T-helper 22 cell (primary cell): ENCODE results near the gene HIC1.

ENCODE experiments used
- DNase-seq: peaks from one replicate; pipeline ENCODE4 v3.0.0-alpha.2; 2020; ENCODE audit warnings: low read depth

HIC1 gene

DNA sequence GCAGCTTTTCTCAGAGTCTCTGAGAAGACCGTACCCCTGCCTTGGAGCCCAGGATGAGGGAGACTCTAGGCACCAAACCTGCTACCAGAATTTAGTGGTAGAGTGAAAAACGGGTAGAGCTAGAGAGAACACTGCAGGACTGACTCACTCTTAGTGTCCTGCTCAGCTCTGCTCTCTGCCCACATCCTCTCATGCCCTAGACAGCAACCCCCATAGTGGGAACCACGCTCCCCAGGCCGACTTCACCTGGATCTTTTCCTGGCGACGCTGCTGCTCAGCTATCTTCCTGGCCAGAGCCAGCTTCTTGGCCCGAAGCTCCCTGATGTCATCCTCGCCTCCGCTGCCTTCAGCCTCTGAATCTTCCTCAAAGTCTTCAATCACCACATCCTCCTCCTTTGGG, 26.7 kb downstream of the HIC1 start:
- DNase-seq, result no peak

DNA sequence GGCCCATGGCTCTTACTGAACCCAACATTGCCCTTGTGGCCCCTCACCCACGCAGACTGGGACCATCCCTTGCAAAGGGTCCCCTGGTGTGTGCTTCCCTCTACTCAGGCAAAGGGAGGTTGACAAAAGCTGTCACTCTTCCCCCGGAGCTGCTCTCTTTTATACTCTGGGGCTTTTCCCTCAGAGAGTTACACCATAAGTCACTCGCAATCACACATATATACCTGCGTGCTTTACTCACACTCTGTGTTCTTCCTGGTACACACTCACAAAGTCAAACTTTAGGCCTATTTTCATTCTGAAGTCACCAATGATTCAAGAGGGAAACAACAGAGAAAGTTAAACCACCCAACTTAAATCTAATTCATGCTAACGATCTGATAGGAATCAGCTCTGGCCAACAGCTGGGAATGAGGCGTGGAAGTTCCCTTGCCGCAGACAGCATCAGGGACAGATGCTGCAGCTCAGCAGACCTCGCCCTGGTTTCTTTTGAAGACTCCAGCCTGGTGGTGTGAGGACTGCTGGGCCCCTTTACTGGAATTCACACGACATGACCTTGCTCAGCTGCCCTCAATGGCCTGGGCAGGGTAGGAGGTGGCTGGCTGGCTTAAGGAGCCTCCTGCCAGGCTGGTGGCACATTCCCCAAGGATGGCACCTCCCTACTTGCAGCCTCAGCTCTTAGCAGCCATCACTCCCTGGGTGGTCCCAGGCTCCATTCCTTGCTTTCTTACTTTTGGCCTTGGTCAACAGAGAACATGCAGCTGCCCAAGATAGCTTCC, 27.3 kb downstream of the HIC1 start:
- no peak for DNase-seq

DNA sequence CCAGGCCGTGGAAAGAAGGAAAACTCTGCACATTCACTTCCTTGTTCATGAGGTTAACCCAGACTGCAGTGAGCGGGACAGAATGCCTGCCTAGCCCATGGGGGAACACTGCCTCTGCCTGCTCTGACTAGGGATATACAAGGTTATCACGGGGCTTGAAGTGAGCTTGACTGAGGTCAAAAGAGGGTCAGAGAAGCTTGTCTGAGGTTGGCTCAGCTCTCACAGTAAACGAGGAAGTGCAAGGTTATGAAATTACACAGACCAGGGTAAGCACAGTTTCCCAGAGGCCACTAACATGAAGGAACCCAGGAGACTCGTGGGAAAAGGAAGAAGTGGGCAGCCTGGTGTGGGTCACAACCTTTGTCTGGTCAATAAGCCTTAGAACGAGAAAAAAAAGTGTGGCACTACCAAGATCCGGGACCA, 28.7 kb downstream of the HIC1 start:
- no peak for DNase-seq

DNA sequence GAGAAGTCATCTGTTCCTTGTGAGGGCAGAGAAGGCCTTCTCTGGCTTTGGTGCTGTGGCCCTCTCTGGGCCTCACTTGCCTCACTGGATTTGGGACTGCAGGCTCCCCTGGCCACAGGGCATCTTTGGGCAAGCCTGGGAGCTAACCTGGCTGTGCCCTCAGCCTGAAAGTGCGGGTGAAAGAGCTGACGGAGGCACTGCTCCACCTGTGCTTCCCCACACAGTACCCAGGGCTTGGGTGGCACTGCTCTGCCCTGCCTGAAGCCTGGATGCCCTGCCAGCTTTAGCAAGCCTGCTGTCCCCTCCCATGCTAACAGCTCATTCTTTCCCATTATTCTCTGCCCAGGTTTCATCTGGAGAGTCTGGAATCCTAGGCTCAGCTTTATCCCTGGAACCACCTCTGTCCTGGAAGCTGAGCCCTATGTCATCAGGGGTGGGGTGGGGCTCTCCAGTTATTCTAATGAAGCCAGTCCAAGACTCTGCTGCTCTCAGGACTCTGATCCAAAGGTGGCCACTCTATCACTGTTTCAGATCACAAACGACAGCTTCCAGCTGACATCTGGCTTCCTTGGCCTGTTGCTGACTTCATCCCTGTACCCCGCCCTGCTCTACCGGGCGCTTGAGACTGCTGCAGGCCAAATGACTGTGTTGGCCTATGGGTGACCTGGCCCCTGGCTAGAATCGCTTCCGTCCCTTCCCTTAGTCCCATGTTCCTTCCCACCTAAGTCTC, 29.3 kb downstream of the HIC1 start:
- DNase-seq, result no peak

DNA sequence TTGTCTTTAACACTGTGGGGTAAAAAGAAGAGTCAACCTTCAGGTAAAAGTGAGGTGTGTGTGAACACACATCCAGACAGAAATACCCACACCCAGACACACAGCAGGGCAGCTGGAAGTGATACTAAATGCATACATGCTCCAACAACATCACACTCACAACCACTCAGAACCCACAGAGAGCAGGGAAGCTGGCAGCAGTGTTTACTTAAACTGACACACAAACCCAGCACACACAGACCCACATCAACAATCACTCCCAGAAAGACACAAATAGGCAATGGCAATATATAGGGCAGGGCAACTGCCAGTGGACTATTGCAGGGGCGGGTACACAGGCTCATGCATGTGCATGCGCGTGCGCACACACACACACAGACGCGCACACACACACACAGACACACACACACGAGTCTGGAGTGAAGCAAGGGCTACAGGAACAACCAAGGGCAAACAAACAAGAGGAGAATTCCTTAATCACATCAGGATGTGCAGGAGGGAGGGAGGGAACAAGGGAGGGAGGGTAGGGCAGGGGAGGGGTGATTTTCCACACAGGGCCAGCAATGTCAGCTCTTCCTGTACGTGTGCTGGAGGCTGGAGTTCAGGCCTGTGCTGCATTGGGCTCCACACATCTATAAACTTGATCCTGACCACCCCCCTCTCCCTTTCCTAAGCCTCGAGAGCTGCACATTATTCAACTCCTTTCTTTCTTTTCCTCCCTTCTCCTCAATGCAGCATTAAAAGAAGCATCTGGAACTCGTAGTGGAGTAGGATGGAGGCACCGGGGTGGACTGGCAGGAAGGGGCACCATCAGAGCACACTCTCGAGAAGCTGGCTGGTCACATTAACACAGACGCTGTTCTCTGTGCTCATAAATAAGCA, 30.1 kb downstream of the HIC1 start:
- no peak for DNase-seq

DNA sequence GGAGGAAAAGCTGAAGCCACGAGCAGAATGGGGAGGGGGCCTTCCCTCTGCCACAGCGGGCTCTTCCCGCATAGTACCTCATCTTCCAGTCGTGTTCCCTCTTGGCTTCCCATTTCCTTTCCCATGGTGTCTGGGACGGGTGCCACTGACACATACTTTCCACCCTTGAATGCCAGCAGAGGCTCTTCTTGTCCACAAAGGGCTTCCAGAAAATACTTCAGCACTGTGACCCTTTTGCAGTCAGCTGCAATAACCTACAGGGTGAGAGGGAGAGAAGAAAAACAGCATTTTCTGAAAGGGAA, 30.7 kb downstream of the HIC1 start:
- no peak for DNase-seq

GRCh38 chr17:2086306-2086705, 31.4 kb downstream of the HIC1 start:
- DNase-seq, result no peak

DNA sequence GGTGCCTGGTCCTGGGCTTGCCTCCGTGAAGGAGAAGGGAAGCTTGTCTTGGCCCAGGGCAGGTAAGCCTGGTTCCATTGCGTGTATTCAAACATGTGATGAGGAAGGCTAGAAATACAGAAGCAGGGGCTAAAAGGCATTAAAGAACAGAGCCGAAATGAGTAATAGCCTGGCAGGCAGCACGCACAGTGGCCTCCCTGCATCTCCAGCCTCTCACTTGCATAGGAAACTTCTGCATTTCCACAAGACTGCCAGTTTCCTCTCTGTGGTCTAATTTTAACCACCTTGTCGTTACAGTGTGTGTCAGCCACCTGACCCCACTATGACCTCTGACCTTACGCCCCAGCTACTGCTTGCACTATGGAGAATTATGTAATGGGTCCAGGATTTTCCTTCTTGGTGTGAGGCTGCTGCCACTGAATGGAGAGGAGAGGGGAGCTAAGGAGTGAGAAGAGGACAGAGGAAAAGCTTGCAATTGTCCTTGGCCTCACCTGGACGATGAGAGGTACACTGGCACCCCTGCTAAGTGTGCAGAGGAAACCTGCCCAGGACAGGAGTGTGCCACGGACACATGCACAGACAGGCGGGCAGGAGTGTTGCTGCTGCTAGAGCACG, 32.8 kb downstream of the HIC1 start:
- DNase-seq, result no peak

- DNase-seq, result no peak
Observed at GRCh38 chr17:2089021-2089422, 34.1 kb downstream of the HIC1 start.

DNA sequence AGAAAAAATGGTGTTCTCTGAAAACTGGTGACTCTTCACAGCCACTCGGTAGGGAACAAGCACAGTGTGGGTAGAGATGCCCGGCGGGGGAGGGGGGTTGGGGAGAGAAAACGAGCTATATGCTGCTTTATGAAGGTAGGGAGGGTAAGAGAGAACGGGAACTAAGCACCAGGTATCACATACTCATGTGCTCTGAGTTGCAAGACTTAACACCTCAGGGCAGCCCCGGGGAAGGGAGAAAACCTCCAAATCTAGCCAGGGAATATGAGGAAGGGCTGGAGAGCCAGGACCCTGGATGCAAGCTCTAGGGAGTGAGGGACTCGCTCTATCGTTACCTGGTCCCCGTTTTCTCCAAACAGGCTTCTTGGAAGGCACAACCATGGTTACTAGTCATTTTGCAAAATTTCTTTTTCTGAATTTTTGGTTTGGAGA, 35.3 kb downstream of the HIC1 start:
- DNase-seq, result no peak

- no peak for DNase-seq
Observed at GRCh38 chr17:2090804-2091534, 36.1 kb downstream of the HIC1 start.

DNA sequence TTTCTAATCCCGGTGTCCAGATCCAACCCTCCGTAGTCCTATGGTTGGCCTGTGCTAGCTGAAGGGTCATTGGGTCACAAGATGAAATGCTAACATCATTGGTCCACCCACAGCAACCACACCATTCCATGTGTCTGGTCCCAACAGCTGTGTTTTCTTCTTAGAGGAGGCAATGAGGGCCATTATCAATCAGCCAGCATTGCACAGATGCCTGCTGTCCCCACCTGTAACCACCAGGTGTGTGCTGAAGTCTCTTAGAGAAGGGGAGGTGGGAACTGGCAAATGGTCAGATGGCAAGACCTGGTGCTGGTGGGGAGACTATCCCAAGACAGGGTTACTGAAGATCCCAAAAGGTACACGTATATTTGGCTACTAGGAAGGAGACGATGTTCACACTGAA, 37.4 kb downstream of the HIC1 start:
- no peak for DNase-seq

- DNase-seq, result no peak
Observed at GRCh38 chr17:2093349-2093748, 38.4 kb downstream of the HIC1 start.

GRCh38 chr17:2094891-2095535, 40.1 kb downstream of the HIC1 start:
- no peak for DNase-seq

- DNase-seq, result no peak
Observed at GRCh38 chr17:2095536-2095910, 40.6 kb downstream of the HIC1 start.

DNA sequence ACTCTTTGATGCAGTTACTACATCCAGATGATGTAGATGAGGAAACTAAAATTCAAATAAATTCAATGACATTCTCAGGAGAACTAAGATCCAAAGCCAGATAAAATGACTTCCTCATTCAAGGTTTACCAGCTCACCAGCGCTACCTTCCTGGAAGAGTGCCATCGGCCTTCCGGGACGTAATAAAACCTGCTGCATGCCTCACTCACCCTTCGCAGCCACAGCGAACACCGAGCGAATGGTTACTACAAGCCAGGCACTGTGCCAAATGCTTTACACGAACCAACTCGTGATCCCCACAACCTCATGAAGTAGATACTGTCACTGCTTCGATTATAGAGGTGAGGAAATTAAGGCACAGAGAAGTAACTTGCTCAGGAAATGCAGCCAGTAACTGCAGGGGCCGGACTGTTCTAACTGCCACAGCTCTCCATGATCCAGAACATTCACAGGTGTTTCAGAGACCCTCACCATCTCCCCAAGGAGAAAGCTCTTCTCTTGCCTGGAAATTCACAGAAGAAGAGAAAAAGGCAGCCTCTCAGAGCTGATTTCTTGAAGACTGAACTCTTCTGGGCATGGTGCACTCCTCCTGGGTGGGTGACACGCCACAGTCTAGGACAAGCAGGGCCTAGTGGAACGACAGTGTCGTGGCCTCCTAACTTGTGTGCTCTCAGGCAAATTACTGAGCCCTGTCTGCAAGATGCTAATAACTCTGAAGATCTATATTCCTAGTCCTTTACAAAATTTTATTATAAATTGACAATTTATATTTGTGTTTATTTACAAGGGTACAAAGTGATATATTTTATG, 46.8 kb downstream of the HIC1 start:
- no peak for DNase-seq

GRCh38 chr17:2102931-2103809, 48.3 kb downstream of the HIC1 start:
- DNase-seq, result no peak

DNA sequence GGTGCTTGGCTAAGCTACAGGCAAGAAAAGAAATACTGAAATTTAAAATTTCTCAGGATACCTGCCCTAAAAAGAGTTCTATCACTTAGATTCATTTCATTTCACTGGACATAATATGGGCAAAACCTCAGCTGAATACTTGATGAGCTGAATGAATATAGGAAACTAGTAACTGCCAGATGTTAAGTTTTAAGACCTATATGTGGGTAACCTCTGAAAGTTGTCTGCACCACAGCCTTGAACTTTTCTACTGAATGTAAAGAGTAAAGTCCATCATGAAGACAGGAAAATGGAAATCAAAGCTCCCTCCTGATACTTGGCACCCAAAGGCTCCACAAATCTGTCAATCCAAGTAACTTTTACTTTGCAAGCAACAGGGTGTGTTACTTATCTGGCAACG, 50.8 kb downstream of the HIC1 start:
- DNase-seq, result no peak

- DNase-seq, result no peak
Observed at GRCh38 chr17:2106308-2106955, 51.5 kb downstream of the HIC1 start.
